Astrocyte (in vitro differentiated cells and primary cell): ENCODE data around the gene ATP2B2.

Experiments
- CTCF ChIP-seq: IDR thresholded peaks from 2 replicates; pipeline ENCODE4 v1.5.1; 2011; ENCODE audit warnings: low read depth, mild to moderate bottlenecking, inconsistent platforms, low read length, moderate library complexity; ENCODE audit not compliant: insufficient read depth
- EZH2 ChIP-seq: IDR thresholded peaks from 2 replicates; pipeline ENCODE4 v1.6.1; 2012; ENCODE audit warnings: mild to moderate bottlenecking, low read length, inconsistent platforms; ENCODE audit not compliant: insufficient read depth

DNA sequence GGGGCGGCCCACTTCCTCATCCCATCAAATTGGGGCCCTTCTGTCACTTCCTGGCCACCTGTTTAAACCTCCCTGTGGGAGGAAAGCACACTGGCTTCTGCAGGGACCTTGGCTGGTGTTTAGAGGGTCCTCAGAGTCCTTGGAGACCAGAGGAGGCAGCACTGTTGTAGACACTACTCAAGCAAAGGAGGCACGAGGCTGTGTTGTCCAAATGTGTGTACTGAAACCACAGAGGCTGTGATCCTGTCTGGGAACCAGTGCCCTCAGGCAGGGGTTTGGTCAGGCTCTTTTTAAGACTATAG is 172.1 kb downstream of the ATP2B2 start:
- TF ChIP-seq EZH2 = no peak
- no peak for TF ChIP-seq CTCF
